ENCODE measurements around the gene SLC25A34. TPM values are rescaled to one million over a fixed set of nuclear protein-coding genes. Genes with fewer than 3 reads are reported as not detected.

The SLC25A34 gene
- total RNA-seq, result 3.0 TPM
- long read RNA-seq, partial matches to known transcripts, result 0 of 4 reads
- long read RNA-seq, other reads (novel, unspliced or antisense), result 3 of 4 reads

GRCh38 chr1:15736038-15736891 is at the start of gene SLC25A34:
TSS of gene SLC25A34 (plus strand) at chr1:15736258. CDS start at chr1:15736486, 228 bp downstream.
- no peak for TF ChIP-seq CTCF (IDR thresholded peaks at IDR 0.05)
- Histone ChIP-seq H3K4me1 (peaks cover 18% of the 10 kb centered on the region), H3K9me3 (no peaks in the 10 kb centered on the region), H3K4me3 (no peak within 1 kb of the TSS), H3K27me3 (no peaks in the 10 kb centered on the region), H3K27ac (peak within 1 kb of the TSS; percentile 42), H3K36me3 (peaks cover 38% of the 10 kb centered on the region)
- intact Hi-C loops (cut with DNase I), result no loop called here
- peak; percentile 85 for ATAC-seq
- DNase-seq, result peak; percentile 91

GRCh38 chr1:15687446-15687845 is 48.6 kb upstream of the SLC25A34 start:
- intact Hi-C loops (cut with DNase I), result no loop called here
- ATAC-seq, result no peak
- no peak for DNase-seq
- Histone ChIP-seq H3K9me3 (no peaks in the 10 kb centered on the region), H3K4me3 (no peak overlapping the region), H3K4me1 (peaks cover 35% of the 10 kb centered on the region), H3K27ac (no peak overlapping the region), H3K36me3 (no peaks in the 10 kb centered on the region), H3K27me3 (no peaks in the 10 kb centered on the region)
- TF ChIP-seq CTCF (IDR thresholded peaks at IDR 0.05), result no peak

GRCh38 chr1:15690317-15690716 is 45.7 kb upstream of the SLC25A34 start:
- Histone ChIP-seq H3K4me3 (no peak overlapping the region), H3K4me1 (peaks cover 41% of the 10 kb centered on the region), H3K36me3 (no peaks in the 10 kb centered on the region), H3K27me3 (no peaks in the 10 kb centered on the region), H3K9me3 (no peaks in the 10 kb centered on the region), H3K27ac (no peak overlapping the region)
- intact Hi-C loops (cut with DNase I), result no loop called here
- no peak for DNase-seq
- ATAC-seq, result no peak
- TF ChIP-seq CTCF (IDR thresholded peaks at IDR 0.05), result no peak

GRCh38 chr1:15691434-15692032 is 44.5 kb upstream of the SLC25A34 start:
- ATAC-seq (peak; percentile 25), DNase-seq (no peak)
- Histone ChIP-seq H3K4me1 (peaks cover 32% of the 10 kb centered on the region), H3K4me3 (no peak overlapping the region), H3K27me3 (no peaks in the 10 kb centered on the region), H3K27ac (no peak overlapping the region), H3K36me3 (peaks cover 3% of the 10 kb centered on the region), H3K9me3 (no peaks in the 10 kb centered on the region)
- intact Hi-C loops (cut with DNase I), result no loop called here
- no peak for TF ChIP-seq CTCF (IDR thresholded peaks at IDR 0.05)

GRCh38 chr1:15692121-15692682 is 43.9 kb upstream of the SLC25A34 start:
- Histone ChIP-seq H3K4me1 (peaks cover 37% of the 10 kb centered on the region), H3K27me3 (no peaks in the 10 kb centered on the region), H3K9me3 (no peaks in the 10 kb centered on the region), H3K4me3 (no peak overlapping the region), H3K27ac (no peak overlapping the region), H3K36me3 (peaks cover 6% of the 10 kb centered on the region)
- DNase-seq (no peak), ATAC-seq (peak; percentile 29)
- no peak for TF ChIP-seq CTCF (IDR thresholded peaks at IDR 0.05)
- intact Hi-C loops (cut with DNase I), result no loop called here

All from upper lobe of right lung (tissue), 1 donor.